ENCODE results near the gene OTOL1.

The OTOL1 gene

DNA sequence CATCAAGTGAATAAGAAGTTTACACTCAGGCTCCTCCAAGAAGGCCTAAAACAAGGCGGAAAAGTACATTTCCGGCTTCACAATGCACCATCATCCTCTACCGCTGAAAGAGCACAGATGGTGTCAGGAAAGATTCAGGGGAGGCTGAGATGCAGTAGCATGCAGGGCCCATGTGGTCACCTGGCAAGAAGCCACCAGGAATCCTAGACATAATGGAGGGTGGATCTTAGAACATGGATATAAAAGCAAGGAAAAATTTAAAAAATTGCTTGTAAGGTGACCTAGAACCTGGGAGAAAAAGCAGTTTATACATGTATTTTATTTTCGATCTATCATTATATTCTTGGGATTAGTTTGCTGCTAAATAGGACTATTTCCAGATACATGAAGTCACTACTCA, 21.9 kb upstream of the OTOL1 start:
- Histone ChIP-seq H3K36me3 (replicated peaks in 1 of 2; ENCODE audit: control insufficient read depth in 2 of 2, insufficient read depth in 2 of 2, low read length in 2 of 2) (no peaks in the 10 kb centered on the region), H3K4me3 (ENCODE audit: low read length in 2 of 2) (no peak overlapping the region), H3K79me1 (ENCODE audit: low read depth, low read length) (no peaks in the 10 kb centered on the region), H2BK120ac (ENCODE audit: low read depth, low read length) (no peak overlapping the region), H3K9me3 (replicated peaks in 1 of 2; ENCODE audit: control insufficient read depth in 2 of 2, insufficient read depth in 1 of 2, low read depth in 1 of 2, low read length in 2 of 2) (no peaks in the 10 kb centered on the region), H4K8ac (ENCODE audit: low read depth, low read length) (no peak overlapping the region), H3K9ac (ENCODE audit: low read depth, low read length, poor library complexity) (no peak overlapping the region), H2BK15ac (ENCODE audit: low read length) (no peak overlapping the region), H3K4me1 (ENCODE audit: control insufficient read depth in 2 of 2, insufficient read depth in 1 of 2, low read depth in 1 of 2, low read length in 2 of 2) (peaks cover 0 to 5% of the 10 kb centered on the region in 2 donors), H3K27me3 (ENCODE audit: control insufficient read depth in 3 of 3, insufficient read depth in 3 of 3, low read depth in 1 of 3, low read length in 3 of 3) (no peaks in the 10 kb centered on the region), H4K91ac (ENCODE audit: low read depth, low read length, poor library complexity) (no peak overlapping the region), H3K4ac (ENCODE audit: low read length) (no peak overlapping the region), H3K27ac (replicated peaks; ENCODE audit: low read length) (no peak overlapping the region), H3K4me2 (ENCODE audit: insufficient read depth, low read length, poor library complexity, severe bottlenecking) (no peak overlapping the region), H3K18ac (ENCODE audit: low read length) (no peak overlapping the region), H2AFZ (ENCODE audit: low read length) (no peak overlapping the region), H2BK5ac (ENCODE audit: low read length) (no peak overlapping the region), H3K23ac (ENCODE audit: low read depth, low read length, poor library complexity) (no peak overlapping the region), H2AK5ac (ENCODE audit: low read depth, low read length) (no peak overlapping the region), H3K14ac (ENCODE audit: low read length) (no peak overlapping the region), H2BK12ac (ENCODE audit: low read length) (no peak overlapping the region)
- DNase-seq (ENCODE audit: low spot score), result no peak
- WGBS, 2 donors (ENCODE audit: extremely low coverage in 2 of 2, insufficient read length in 2 of 2, insufficient replicate concordance in 1 of 2), result no CpG with 5 or more reads among the region's 4 CpGs

GRCh38 chr3:161475206-161475605, 21.4 kb upstream of the OTOL1 start:
- H2AFZ ChIP-seq (ENCODE audit: low read length), result no peak overlapping the region
- H4K8ac ChIP-seq (ENCODE audit: low read depth, low read length), result no peak overlapping the region
- no peak overlapping the region for H3K18ac ChIP-seq (ENCODE audit: low read length)
- H4K91ac ChIP-seq (ENCODE audit: low read depth, low read length, poor library complexity), result no peak overlapping the region
- no peak overlapping the region for H2BK12ac ChIP-seq (ENCODE audit: low read length)
- no peak overlapping the region for H3K23ac ChIP-seq (ENCODE audit: low read depth, low read length, poor library complexity)
- no peak overlapping the region for H3K4ac ChIP-seq (ENCODE audit: low read length)
- no peak overlapping the region for H3K4me2 ChIP-seq (ENCODE audit: insufficient read depth, low read length, poor library complexity, severe bottlenecking)
- H2BK5ac ChIP-seq (ENCODE audit: low read length), result no peak overlapping the region
- H3K4me1 ChIP-seq (ENCODE audit: control insufficient read depth in 2 of 2, insufficient read depth in 1 of 2, low read depth in 1 of 2, low read length in 2 of 2), result peaks cover 0 to 5% of the 10 kb centered on the region in 2 donors
- H3K14ac ChIP-seq (ENCODE audit: low read length), result no peak overlapping the region
- no peaks in the 10 kb centered on the region for H3K27me3 ChIP-seq (ENCODE audit: control insufficient read depth in 3 of 3, insufficient read depth in 3 of 3, low read depth in 1 of 3, low read length in 3 of 3)
- no peak overlapping the region for H2BK15ac ChIP-seq (ENCODE audit: low read length)
- H2BK120ac ChIP-seq (ENCODE audit: low read depth, low read length), result no peak overlapping the region
- H3K79me1 ChIP-seq (ENCODE audit: low read depth, low read length), result no peaks in the 10 kb centered on the region
- no peak overlapping the region for H3K4me3 ChIP-seq (ENCODE audit: low read length in 2 of 2)
- no peak overlapping the region for H2AK5ac ChIP-seq (ENCODE audit: low read depth, low read length)
- H3K9me3 ChIP-seq (replicated peaks in 1 of 2; ENCODE audit: control insufficient read depth in 2 of 2, insufficient read depth in 1 of 2, low read depth in 1 of 2, low read length in 2 of 2), result no peaks in the 10 kb centered on the region
- DNase-seq (ENCODE audit: low spot score), result no peak
- no peak overlapping the region for H3K27ac ChIP-seq (replicated peaks; ENCODE audit: low read length)
- H3K36me3 ChIP-seq (replicated peaks in 1 of 2; ENCODE audit: control insufficient read depth in 2 of 2, insufficient read depth in 2 of 2, low read length in 2 of 2), result no peaks in the 10 kb centered on the region
- no peak overlapping the region for H3K9ac ChIP-seq (ENCODE audit: low read depth, low read length, poor library complexity)

- no peak overlapping the region for H2BK120ac ChIP-seq (ENCODE audit: low read depth, low read length)
- H4K8ac ChIP-seq (ENCODE audit: low read depth, low read length), result no peak overlapping the region
- no peak overlapping the region for H2BK12ac ChIP-seq (ENCODE audit: low read length)
- no peak overlapping the region for H3K4me2 ChIP-seq (ENCODE audit: insufficient read depth, low read length, poor library complexity, severe bottlenecking)
- H3K27ac ChIP-seq (replicated peaks; ENCODE audit: low read length), result no peak overlapping the region
- no peak overlapping the region for H2BK15ac ChIP-seq (ENCODE audit: low read length)
- DNase-seq (ENCODE audit: low spot score), result no peak
- no peaks in the 10 kb centered on the region for H3K79me1 ChIP-seq (ENCODE audit: low read depth, low read length)
- no peak overlapping the region for H3K4me3 ChIP-seq (ENCODE audit: low read length in 2 of 2)
- no peak overlapping the region for H4K91ac ChIP-seq (ENCODE audit: low read depth, low read length, poor library complexity)
- H3K18ac ChIP-seq (ENCODE audit: low read length), result no peak overlapping the region
- H3K27me3 ChIP-seq (ENCODE audit: control insufficient read depth in 3 of 3, insufficient read depth in 3 of 3, low read depth in 1 of 3, low read length in 3 of 3), result no peaks in the 10 kb centered on the region
- no peak overlapping the region for H3K4ac ChIP-seq (ENCODE audit: low read length)
- H3K14ac ChIP-seq (ENCODE audit: low read length), result no peak overlapping the region
- H2BK5ac ChIP-seq (ENCODE audit: low read length), result no peak overlapping the region
- H3K36me3 ChIP-seq (replicated peaks in 1 of 2; ENCODE audit: control insufficient read depth in 2 of 2, insufficient read depth in 2 of 2, low read length in 2 of 2), result no peaks in the 10 kb centered on the region
- H3K9ac ChIP-seq (ENCODE audit: low read depth, low read length, poor library complexity), result no peak overlapping the region
- peaks cover 0 to 5% of the 10 kb centered on the region in 2 donors for H3K4me1 ChIP-seq (ENCODE audit: control insufficient read depth in 2 of 2, insufficient read depth in 1 of 2, low read depth in 1 of 2, low read length in 2 of 2)
- no peak overlapping the region for H2AFZ ChIP-seq (ENCODE audit: low read length)
- H3K23ac ChIP-seq (ENCODE audit: low read depth, low read length, poor library complexity), result no peak overlapping the region
- no peak overlapping the region for H2AK5ac ChIP-seq (ENCODE audit: low read depth, low read length)
- H3K9me3 ChIP-seq (replicated peaks in 1 of 2; ENCODE audit: control insufficient read depth in 2 of 2, insufficient read depth in 1 of 2, low read depth in 1 of 2, low read length in 2 of 2), result no peaks in the 10 kb centered on the region
Observed at GRCh38 chr3:161475905-161476304, 20.7 kb upstream of the OTOL1 start.

DNA sequence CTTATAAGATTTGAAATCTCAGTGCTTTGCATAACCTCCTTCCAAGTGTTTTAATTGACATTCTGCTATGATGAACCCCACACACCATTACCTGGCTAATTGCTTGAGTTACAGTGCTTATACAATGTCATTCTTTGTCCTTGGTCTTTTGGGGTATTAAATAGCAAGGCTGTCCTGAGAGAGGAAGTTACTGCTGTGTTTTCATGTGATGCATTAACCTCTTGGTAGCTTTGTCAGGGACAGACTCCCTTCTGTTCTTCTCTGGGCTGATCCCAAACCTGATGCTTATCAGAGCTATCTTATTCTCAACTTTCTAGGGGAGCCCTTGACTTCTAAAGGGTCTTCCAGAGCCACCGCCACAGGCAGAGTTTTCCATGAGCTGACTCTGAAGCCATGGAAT, 12.4 kb upstream of the OTOL1 start:
- H2BK5ac ChIP-seq (ENCODE audit: low read length), result no peak overlapping the region

More for the DNA sequence above, 12.4 kb upstream of the OTOL1 start:
- H2BK15ac ChIP-seq (ENCODE audit: low read length), result no peak overlapping the region
- H3K4me3 ChIP-seq (ENCODE audit: low read length in 2 of 2), result no peak overlapping the region
- no peaks in the 10 kb centered on the region for H3K9me3 ChIP-seq (replicated peaks in 1 of 2; ENCODE audit: control insufficient read depth in 2 of 2, insufficient read depth in 1 of 2, low read depth in 1 of 2, low read length in 2 of 2)
- no peak overlapping the region for H3K4ac ChIP-seq (ENCODE audit: low read length)
- no peak overlapping the region for H2BK120ac ChIP-seq (ENCODE audit: low read depth, low read length)
- no peak overlapping the region for H2AK5ac ChIP-seq (ENCODE audit: low read depth, low read length)
- H3K4me2 ChIP-seq (ENCODE audit: insufficient read depth, low read length, poor library complexity, severe bottlenecking), result no peak overlapping the region
- no peak overlapping the region for H3K27ac ChIP-seq (replicated peaks; ENCODE audit: low read length)
- no CpG with 5 or more reads among the region's 1 CpG for WGBS, 2 donors (ENCODE audit: extremely low coverage in 2 of 2, insufficient read length in 2 of 2, insufficient replicate concordance in 1 of 2)
- H4K8ac ChIP-seq (ENCODE audit: low read depth, low read length), result no peak overlapping the region
- no peaks in the 10 kb centered on the region for H3K4me1 ChIP-seq (ENCODE audit: control insufficient read depth in 2 of 2, insufficient read depth in 1 of 2, low read depth in 1 of 2, low read length in 2 of 2)
- no peak for DNase-seq (ENCODE audit: low spot score)
- no peak overlapping the region for H2AFZ ChIP-seq (ENCODE audit: low read length)
- H3K18ac ChIP-seq (ENCODE audit: low read length), result no peak overlapping the region
- H2BK12ac ChIP-seq (ENCODE audit: low read length), result no peak overlapping the region
- no peaks in the 10 kb centered on the region for H3K36me3 ChIP-seq (replicated peaks in 1 of 2; ENCODE audit: control insufficient read depth in 2 of 2, insufficient read depth in 2 of 2, low read length in 2 of 2)
- no peaks in the 10 kb centered on the region for H3K27me3 ChIP-seq (ENCODE audit: control insufficient read depth in 3 of 3, insufficient read depth in 3 of 3, low read depth in 1 of 3, low read length in 3 of 3)
- no peak overlapping the region for H3K9ac ChIP-seq (ENCODE audit: low read depth, low read length, poor library complexity)
- H4K91ac ChIP-seq (ENCODE audit: low read depth, low read length, poor library complexity), result no peak overlapping the region
- no peaks in the 10 kb centered on the region for H3K79me1 ChIP-seq (ENCODE audit: low read depth, low read length)
- no peak overlapping the region for H3K23ac ChIP-seq (ENCODE audit: low read depth, low read length, poor library complexity)
- no peak overlapping the region for H3K14ac ChIP-seq (ENCODE audit: low read length)

All from neuronal stem cell (in vitro differentiated cells).